ENCODE measurements around the gene IVL.

DNA sequence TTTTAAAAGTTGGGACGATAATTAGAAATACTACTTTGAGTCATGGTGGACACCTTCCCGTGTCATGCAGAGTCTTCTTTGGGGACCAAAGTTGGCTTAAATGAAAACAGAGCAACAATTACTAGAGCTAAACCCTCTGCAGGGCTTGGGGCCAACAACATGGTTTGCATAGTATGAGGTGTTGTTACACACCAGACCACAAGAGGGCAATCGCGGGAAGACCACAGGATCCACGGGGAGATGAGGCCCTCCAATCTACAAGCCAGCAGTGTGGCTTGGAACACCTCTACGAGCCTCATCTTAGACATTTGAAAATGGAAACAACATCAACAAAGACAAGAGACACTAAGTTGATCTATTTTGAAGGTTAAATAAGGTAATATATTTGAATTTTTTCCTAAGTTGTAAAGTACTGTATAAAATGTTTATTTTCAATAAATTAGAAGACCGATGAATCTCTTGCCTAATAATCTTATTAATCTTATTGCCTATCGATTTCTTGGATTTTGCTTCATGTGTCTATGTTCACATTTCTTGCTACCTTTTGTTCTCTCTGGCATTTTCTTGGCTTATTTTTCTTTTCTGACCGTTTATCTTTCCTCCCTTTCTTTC is 38.4 kb upstream of the IVL start:
- TF ChIP-seq CTCF (IDR thresholded peaks at IDR 0.05 in 4 of 5, conservative IDR thresholded peaks at IDR 0.05 in 1 of 5) (peak in 4 of 5 experiments; percentile 14 to 55 (median 24)), POLR2A (IDR thresholded peaks at IDR 0.05) (no peak)

Data from gastrocnemius medialis (tissue), 4 donors.